Small intestine (tissue), 7 donors: ENCODE results near the gene MDC1. TPM values are rescaled to one million over a fixed set of nuclear protein-coding genes. Genes with fewer than 3 reads are reported as not detected.

Experiments
- DNase-seq, 2 donors: peaks; one replicate each; pipeline versions ENCODE4 v3.0.0 to v3.0.0-alpha.2; 2013
- FAIRE-seq: peaks from 2 replicates; lab custom pipeline; 2012; peaks lifted over from hg19 to GRCh38; lab: Jason Lieb, UNC
- H3K27ac ChIP-seq, 3 donors: one replicate each; pipeline ENCODE4 v1.5.1; 2013; ENCODE audit warnings: low read length in 2 of 3, mild to moderate bottlenecking in 2 of 3, control low read depth in 1 of 3, inconsistent platforms in 1 of 3, low read depth in 1 of 3, moderate library complexity in 1 of 3
- H3K27me3 ChIP-seq, 3 donors: one replicate each; pipeline ENCODE4 v1.6.1; 2013; ENCODE audit warnings: low read length in 3 of 3, inconsistent platforms in 1 of 3; ENCODE audit not compliant: control insufficient read depth in 3 of 3, insufficient read depth in 3 of 3
- H3K36me3 ChIP-seq, 3 donors: one replicate each; pipeline ENCODE4 v1.6.1; 2013; ENCODE audit warnings: low read length in 3 of 3, inconsistent platforms in 1 of 3, low read depth in 1 of 3, mild to moderate bottlenecking in 1 of 3, moderate library complexity in 1 of 3; ENCODE audit not compliant: control insufficient read depth in 3 of 3, insufficient read depth in 2 of 3
- H3K4me1 ChIP-seq, 3 donors: one replicate each; pipeline ENCODE4 v1.6.1; 2013; ENCODE audit warnings: low read length in 2 of 3, inconsistent platforms in 1 of 3, low read depth in 1 of 3, mild to moderate bottlenecking in 1 of 3, moderate library complexity in 1 of 3; ENCODE audit not compliant: control insufficient read depth in 3 of 3, insufficient read depth in 2 of 3
- H3K4me3 ChIP-seq, 3 donors: one replicate each; pipeline ENCODE4 v1.5.1; 2013; ENCODE audit warnings: low read length in 3 of 3, control low read depth in 1 of 3, inconsistent platforms in 1 of 3, low read depth in 1 of 3, mild to moderate bottlenecking in 1 of 3, moderate library complexity in 1 of 3
- H3K9me3 ChIP-seq, 2 donors: one replicate each; pipeline ENCODE4 v1.6.1; 2013; ENCODE audit warnings: low read depth in 1 of 2, low read length in 1 of 2; ENCODE audit not compliant: control insufficient read depth in 2 of 2, insufficient read depth in 1 of 2
- WGBS, 3 donors: extraction: QIAGEN DNeasy Blood & Tissue Kit; methylation state at CpG; one replicate each; pipeline ENCODE4 v1.1.7; 2013; 5-methylcytosine and 5-hydroxymethylcytosine counted together
- polyA plus RNA-seq, 4 donors: library from polyadenylated mRNA; stranded (reverse) in 3 of 4; unstranded in 1 of 4; fragments of 200-250 nt in 3 of 4; fragments of 120-200 nt in 1 of 4; gene quantifications; one replicate each; pipeline versions ENCODE4 v1.2.1 to v1.2.3, GENCODE V29; 2013
- donor health status: healthy with polysubstance abuse.
- donor health status: control.
- donor health status: control.
- donor health status: Bipolar disorder and iron deficiency.
- donor health status: healthy.

Gene MDC1
- polyA plus RNA-seq, 4 donors = 1.8 to 20.7 (median 7.6) TPM

GRCh38 chr6:30749554-30750378 is 32.7 kb upstream of the MDC1 start:
- H3K4me1 ChIP-seq = peaks cover 0 to 44% (median 16%) of the 10 kb centered on the region in 3 donors
- 18 to 61% (median 32%) methylated on average over 12 of the region's 12 CpGs for WGBS, 3 donors

GRCh38 chr6:30748851-30749540 is 31.9 kb upstream of the MDC1 start:
- H3K4me3 ChIP-seq = no peak overlapping the region
- 41 to 68% (median 42%) methylated on average over 8 of the region's 8 CpGs for WGBS, 3 donors

More at GRCh38 chr6:30749554-30750378, 32.7 kb upstream of the MDC1 start:
- no peak for FAIRE-seq
- DNase-seq = peak; percentile 88 to 91
- no peaks in the 10 kb centered on the region for H3K9me3 ChIP-seq
- H3K27ac ChIP-seq = peak overlapping the region; percentile 56 to 92 (median 86)
- H3K27me3 ChIP-seq = no peaks in the 10 kb centered on the region
- H3K4me3 ChIP-seq = no peak overlapping the region
- no peaks in the 10 kb centered on the region for H3K36me3 ChIP-seq

GRCh38 chr6:30747902-30748769 is 31.1 kb upstream of the MDC1 start:
- Histone ChIP-seq H3K4me1 (peaks cover 0 to 49% (median 16%) of the 10 kb centered on the region in 3 donors), H3K36me3 (no peaks in the 10 kb centered on the region), H3K27ac (peak overlapping the region; percentile 1 to 92 (median 86)), H3K4me3 (no peak overlapping the region), H3K9me3 (no peaks in the 10 kb centered on the region), H3K27me3 (no peaks in the 10 kb centered on the region)
- FAIRE-seq (no peak), DNase-seq (peak; percentile 60 to 75)
- 40 to 61% (median 49%) methylated on average over 6 of the region's 6 CpGs for whole genome bisulfite sequencing, 3 donors

More at GRCh38 chr6:30748851-30749540, 31.9 kb upstream of the MDC1 start:
- H3K9me3 ChIP-seq = no peaks in the 10 kb centered on the region
- no peak for FAIRE-seq
- H3K27me3 ChIP-seq = no peaks in the 10 kb centered on the region
- no peaks in the 10 kb centered on the region for H3K36me3 ChIP-seq
- peak; percentile 46 to 53 for DNase-seq
- H3K4me1 ChIP-seq = peaks cover 0 to 47% (median 16%) of the 10 kb centered on the region in 3 donors
- peak overlapping the region; percentile 56 to 92 (median 86) for H3K27ac ChIP-seq

- H3K27ac ChIP-seq = peak overlapping the region; percentile 1 to 92 (median 86)
- H3K36me3 ChIP-seq = no peaks in the 10 kb centered on the region
- no peaks in the 10 kb centered on the region for H3K9me3 ChIP-seq
- no peak for DNase-seq
- no peak for FAIRE-seq
- 74 to 86% (median 84%) methylated on average over 1 of the region's 1 CpG for WGBS, 3 donors
- no peaks in the 10 kb centered on the region for H3K27me3 ChIP-seq
- peaks cover 0 to 48% (median 16%) of the 10 kb centered on the region in 3 donors for H3K4me1 ChIP-seq
- H3K4me3 ChIP-seq = no peak overlapping the region
Observed at GRCh38 chr6:30747300-30747687, 30.2 kb upstream of the MDC1 start.

GRCh38 chr6:30744054-30744805 is 27.1 kb upstream of the MDC1 start, which contains the start of gene IER3:
Gene IER3 (minus strand): TSS chr6:30744547. CDS start chr6:30744518, 29 bp downstream.
- FAIRE-seq (no peak), DNase-seq (peak; percentile 91 to 93)
- H3K4me1 ChIP-seq = peaks cover 0 to 35% (median 12%) of the 10 kb centered on the region in 3 donors
- H3K27me3 ChIP-seq = no peaks in the 10 kb centered on the region
- H3K36me3 ChIP-seq = peaks cover 0 to 25% (median 0%) of the 10 kb centered on the region in 3 donors
- H3K9me3 ChIP-seq = no peaks in the 10 kb centered on the region
- peak within 1 kb of the TSS; percentile 85 to 89 (median 88) for H3K27ac ChIP-seq
- WGBS, 3 donors = 0 to 1% (median 1%) methylated on average over 49 to 54 of the region's 54 CpGs
- peak within 1 kb of the TSS; percentile 78 to 85 (median 80) for H3K4me3 ChIP-seq

- DNase-seq = peak in 1 of 2 donors; percentile 63
- H3K9me3 ChIP-seq = no peaks in the 10 kb centered on the region
- peaks cover 0 to 32% (median 0%) of the 10 kb centered on the region in 3 donors for H3K36me3 ChIP-seq
- H3K4me3 ChIP-seq = peak overlapping the region; percentile 78 to 85 (median 80)
- peaks cover 0 to 27% (median 4%) of the 10 kb centered on the region in 3 donors for H3K4me1 ChIP-seq
- 0 to 1% (median 1%) methylated on average over 50 to 55 of the region's 55 CpGs for WGBS, 3 donors
- peak overlapping the region; percentile 85 to 89 (median 88) for H3K27ac ChIP-seq
- FAIRE-seq = no peak
- H3K27me3 ChIP-seq = no peaks in the 10 kb centered on the region
Observed at GRCh38 chr6:30743099-30744053, 26.3 kb upstream of the MDC1 start.
